Lower leg skin (tissue), 3 donors: ENCODE measurements around the gene NFASC.

ENCODE experiments used
- CTCF ChIP-seq, 3 donors: fragments of 450-650 bp; IDR thresholded peaks; one replicate each; pipeline ENCODE4 v1.5.1; 2016; ENCODE audit warnings: antibody characterized with exemption in 3 of 3, mild to moderate bottlenecking in 3 of 3, moderate library complexity in 2 of 3
- POLR2A ChIP-seq, 2 donors: fragments of 450-650 bp; IDR thresholded peaks; one replicate each; pipeline ENCODE4 v1.6.1; 2016 to 2017; ENCODE audit warnings: antibody characterized with exemption in 2 of 2, mild to moderate bottlenecking in 1 of 2, moderate library complexity in 1 of 2

GRCh38 chr1:205001162-205001561, 130.5 kb downstream of the NFASC start:
- no peak for TF ChIP-seq CTCF (IDR thresholded peaks at IDR 0.05)
- no peak for TF ChIP-seq POLR2A (IDR thresholded peaks at IDR 0.05)
